Omental fat pad (tissue), 4 donors: ENCODE data around the gene KHNYN. TPM values are rescaled to one million over a fixed set of nuclear protein-coding genes. Genes with fewer than 3 reads are reported as not detected.
A peak's percentile ranks its signal among the peaks of the same experiment; 100 is the strongest.

ENCODE experiments used
- ATAC-seq: fragments of 150-250 bp; one replicate; pipeline ENCODE4 v1.9.1; 2016; ENCODE audit warnings: mild to moderate bottlenecking, moderate library complexity; ENCODE audit not compliant: low FRiP score
- DNase-seq: peaks from one replicate; pipeline ENCODE4 v3.0.0-alpha.2; 2019; ENCODE audit warnings: low spot score
- CTCF ChIP-seq, 3 donors: fragments of 450-650 bp; IDR thresholded peaks; one replicate each; pipeline ENCODE4 v1.5.1; 2016 to 2017; ENCODE audit warnings: antibody characterized with exemption in 3 of 3, mild to moderate bottlenecking in 3 of 3, moderate library complexity in 2 of 3
- total RNA-seq, 4 donors: library from RNA; depleted of rRNA; stranded (reverse); fragments of >200 nt; gene quantifications; one replicate each; pipeline ENCODE4 v1.1.0, GENCODE V29; 2016

The KHNYN gene
- total RNA-seq, 4 donors from 2014 or later = 32.1 to 77.1 (median 43.5) TPM

- ATAC-seq (no peak), DNase-seq (no peak)
- TF ChIP-seq CTCF (IDR thresholded peaks at IDR 0.05) = no peak
Measured at GRCh38 chr14:24388474-24389179, 41.1 kb upstream of the KHNYN start.

- DNase-seq (no peak), ATAC-seq (no peak)
- no peak for TF ChIP-seq CTCF (IDR thresholded peaks at IDR 0.05)
Measured at GRCh38 chr14:24389226-24389848, 40.4 kb upstream of the KHNYN start.

GRCh38 chr14:24390701-24391468, 38.9 kb upstream of the KHNYN start:
- TF ChIP-seq CTCF (IDR thresholded peaks at IDR 0.05) = no peak
- DNase-seq (no peak), ATAC-seq (no peak)

GRCh38 chr14:24392325-24393091, 37.2 kb upstream of the KHNYN start:
- peak; percentile 42 for ATAC-seq

GRCh38 chr14:24394275-24394674, 35.5 kb upstream of the KHNYN start:
- no peak for ATAC-seq
- DNase-seq = no peak
- TF ChIP-seq CTCF (IDR thresholded peaks at IDR 0.05) = no peak

More at GRCh38 chr14:24392325-24393091, 37.2 kb upstream of the KHNYN start:
- TF ChIP-seq CTCF (IDR thresholded peaks at IDR 0.05) = no peak
- DNase-seq = no peak

GRCh38 chr14:24395609-24396582, 33.9 kb upstream of the KHNYN start:
- DNase-seq = no peak
- ATAC-seq = no peak
- TF ChIP-seq CTCF (IDR thresholded peaks at IDR 0.05) = no peak
